ENCODE results near the gene RPS6KA3. TPM values are rescaled to one million over a fixed set of nuclear protein-coding genes. Genes with fewer than 3 reads are reported as not detected.

RPS6KA3 gene
- total and polyA plus RNA-seq, 2 donors (not counting 1 experiment from before 2014, with no cell fraction given), result 17.0 to 63.0 TPM

GRCh38 chrX:20284444-20284843 lies 17.7 kb upstream of the RPS6KA3 start:
- CTCF ChIA-PET, result no interaction called here

GRCh38 chrX:20280938-20281337 lies 14.2 kb upstream of the RPS6KA3 start:
- Histone ChIP-seq H3K27me3 (replicated peaks in 1 of 4; ENCODE audit: control extremely low read depth in 1 of 4, control insufficient read depth in 3 of 4, insufficient read depth in 4 of 4, low read length in 3 of 4) (no peaks in the 10 kb centered on the region), H3K4me2 (replicated peaks; ENCODE audit: low read depth, low read length, poor library complexity, severe bottlenecking) (no peak overlapping the region), H3K4me1 (ENCODE audit: control insufficient read depth in 2 of 2, insufficient read depth in 2 of 2, low read length in 2 of 2) (no peaks in the 10 kb centered on the region), H4K20me1 (ENCODE audit: control insufficient read depth, insufficient read depth, low read length, poor library complexity, severe bottlenecking) (no peaks in the 10 kb centered on the region), H3K27ac (ENCODE audit: low read length in 2 of 2) (no peak overlapping the region), H3K9ac (ENCODE audit: low read length) (no peak overlapping the region), H2AFZ (ENCODE audit: insufficient read depth, low read depth, low read length, poor library complexity, severe bottlenecking) (no peak overlapping the region), H3K36me3 (replicated peaks in 1 of 2; ENCODE audit: control extremely low read depth in 1 of 2, control insufficient read depth in 1 of 2, extremely low read depth in 1 of 2, insufficient read depth in 2 of 2, low read length in 1 of 2) (no peaks in the 10 kb centered on the region), H3K4me3 (ENCODE audit: control extremely low read depth in 1 of 5, extremely low read depth in 1 of 5, insufficient read depth in 1 of 5, low read depth in 2 of 5, low read length in 4 of 5) (no peak overlapping the region), H3K79me2 (ENCODE audit: control insufficient read depth, insufficient read depth, low read length) (no peaks in the 10 kb centered on the region), H3K9me3 (ENCODE audit: control extremely low read depth in 1 of 3, control insufficient read depth in 2 of 3, insufficient read depth in 1 of 3, low read length in 2 of 3) (no peaks in the 10 kb centered on the region)
- TF ChIP-seq CTCF (IDR thresholded peaks at IDR 0.05) (no peak), EZH2 (IDR thresholded peaks at IDR 0.05; ENCODE audit: borderline replicate concordance, insufficient read depth, low read depth, low read length, poor library complexity, severe bottlenecking) (no peak)
- ATAC-seq (ENCODE audit: low read depth), result no peak
- no peak for DNase-seq
- Mint-ChIP-seq H3K9me3 (ENCODE audit: insufficient read depth) (no peaks in the 10 kb centered on the region), H3K4me1 (no peaks in the 10 kb centered on the region), H3K27me3 (peaks cover 6% of the 10 kb centered on the region), H3K4me3 (no peak overlapping the region), H3K27ac (no peak overlapping the region)
- intact Hi-C loops (cut with micrococcal nuclease), result no loop called here
- ChIA-PET CTCF (no interaction called here), POLR2A (no interaction called here)
- WGBS (ENCODE audit: insufficient coverage), result no CpG with 5 or more reads among the region's 4 CpGs

More at GRCh38 chrX:20284444-20284843, 17.7 kb upstream of the RPS6KA3 start:
- no peak overlapping the region for H3K27ac Mint-ChIP-seq
- no peak for ATAC-seq (ENCODE audit: low read depth)
- H3K9me3 ChIP-seq (ENCODE audit: control extremely low read depth in 1 of 3, control insufficient read depth in 2 of 3, insufficient read depth in 1 of 3, low read length in 2 of 3), result no peaks in the 10 kb centered on the region
- no peaks in the 10 kb centered on the region for H3K4me1 Mint-ChIP-seq
- H3K4me2 ChIP-seq (replicated peaks; ENCODE audit: low read depth, low read length, poor library complexity, severe bottlenecking), result no peak overlapping the region
- no peak overlapping the region for H3K27ac ChIP-seq (ENCODE audit: low read length in 2 of 2)
- H4K20me1 ChIP-seq (ENCODE audit: control insufficient read depth, insufficient read depth, low read length, poor library complexity, severe bottlenecking), result no peaks in the 10 kb centered on the region
- H3K9me3 Mint-ChIP-seq (ENCODE audit: insufficient read depth), result peaks cover 5% of the 10 kb centered on the region
- no peak overlapping the region for H3K4me3 Mint-ChIP-seq
- intact Hi-C loops (cut with micrococcal nuclease), result no loop called here
- H3K27me3 Mint-ChIP-seq, result peaks cover 5% of the 10 kb centered on the region
- H2AFZ ChIP-seq (ENCODE audit: insufficient read depth, low read depth, low read length, poor library complexity, severe bottlenecking), result no peak overlapping the region
- no peaks in the 10 kb centered on the region for H3K27me3 ChIP-seq (replicated peaks in 1 of 4; ENCODE audit: control extremely low read depth in 1 of 4, control insufficient read depth in 3 of 4, insufficient read depth in 4 of 4, low read length in 3 of 4)
- no peaks in the 10 kb centered on the region for H3K79me2 ChIP-seq (ENCODE audit: control insufficient read depth, insufficient read depth, low read length)
- H3K4me1 ChIP-seq (ENCODE audit: control insufficient read depth in 2 of 2, insufficient read depth in 2 of 2, low read length in 2 of 2), result no peaks in the 10 kb centered on the region
- TF ChIP-seq EZH2 (IDR thresholded peaks at IDR 0.05; ENCODE audit: borderline replicate concordance, insufficient read depth, low read depth, low read length, poor library complexity, severe bottlenecking), result no peak
- TF ChIP-seq CTCF (IDR thresholded peaks at IDR 0.05), result no peak
- H3K4me3 ChIP-seq (ENCODE audit: control extremely low read depth in 1 of 5, extremely low read depth in 1 of 5, insufficient read depth in 1 of 5, low read depth in 2 of 5, low read length in 4 of 5), result no peak overlapping the region
- POLR2A ChIA-PET, result no interaction called here
- no peak for DNase-seq
- no CpG with 5 or more reads among the region's 1 CpG for WGBS (ENCODE audit: insufficient coverage)
- H3K9ac ChIP-seq (ENCODE audit: low read length), result no peak overlapping the region
- H3K36me3 ChIP-seq (replicated peaks in 1 of 2; ENCODE audit: control extremely low read depth in 1 of 2, control insufficient read depth in 1 of 2, extremely low read depth in 1 of 2, insufficient read depth in 2 of 2, low read length in 1 of 2), result no peaks in the 10 kb centered on the region
